ENCODE measurements around the gene CDC27. TPM values are rescaled to one million over a fixed set of nuclear protein-coding genes. Genes with fewer than 3 reads are reported as not detected.

Gene CDC27
- total RNA-seq, 1 experiment from 2014 or later, result 83.3 TPM

DNA sequence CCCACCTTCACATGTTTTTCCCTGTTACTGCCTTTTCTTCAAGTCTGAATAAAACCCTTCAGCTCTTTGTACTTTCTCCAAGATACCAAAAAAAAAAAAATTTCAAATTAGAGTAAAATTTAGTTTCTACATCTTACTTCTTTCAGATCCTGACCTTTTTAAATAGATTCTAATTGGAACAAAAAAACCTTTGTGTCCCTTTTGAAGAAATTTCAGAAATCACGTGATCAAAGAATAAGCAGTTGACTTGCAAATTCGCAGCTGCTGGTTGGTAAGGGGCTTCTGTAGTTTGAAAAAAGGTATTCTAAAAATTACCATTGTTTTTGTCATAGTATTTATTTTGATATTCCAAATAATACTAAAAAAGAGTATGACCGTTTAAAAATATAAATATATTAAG, 71.7 kb downstream of the CDC27 start:
- no peak overlapping the region for H3K27ac Mint-ChIP-seq
- ChIA-PET POLR2A (no interaction called here), CTCF (no interaction called here)
- H3K36me3 Mint-ChIP-seq, result peaks cover 22% of the 10 kb centered on the region
- H3K4me1 Mint-ChIP-seq, result peaks cover 20% of the 10 kb centered on the region
- no peaks in the 10 kb centered on the region for H3K27me3 Mint-ChIP-seq (ENCODE audit: low read depth)
- H3K4me3 Mint-ChIP-seq, result no peak overlapping the region
- H3K9me3 Mint-ChIP-seq, result no peaks in the 10 kb centered on the region
- TF ChIP-seq, protein P1, sequence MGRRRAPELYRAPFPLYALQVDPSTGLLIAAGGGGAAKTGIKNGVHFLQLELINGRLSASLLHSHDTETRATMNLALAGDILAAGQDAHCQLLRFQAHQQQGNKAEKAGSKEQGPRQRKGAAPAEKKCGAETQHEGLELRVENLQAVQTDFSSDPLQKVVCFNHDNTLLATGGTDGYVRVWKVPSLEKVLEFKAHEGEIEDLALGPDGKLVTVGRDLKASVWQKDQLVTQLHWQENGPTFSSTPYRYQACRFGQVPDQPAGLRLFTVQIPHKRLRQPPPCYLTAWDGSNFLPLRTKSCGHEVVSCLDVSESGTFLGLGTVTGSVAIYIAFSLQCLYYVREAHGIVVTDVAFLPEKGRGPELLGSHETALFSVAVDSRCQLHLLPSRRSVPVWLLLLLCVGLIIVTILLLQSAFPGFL (CRISPR knock-in tag; IDR thresholded peaks at IDR 0.05; ENCODE audit: borderline replicate concordance), result no peak
- TF ChIP-seq ZNF423 (CRISPR knock-in tag; IDR thresholded peaks at IDR 0.05) (no peak), NR2C2 (CRISPR knock-in tag; IDR thresholded peaks at IDR 0.05) (no peak), ZBTB21 (CRISPR knock-in tag; IDR thresholded peaks at IDR 0.05; ENCODE audit: borderline replicate concordance) (no peak), FOXP1 (CRISPR knock-in tag; IDR thresholded peaks at IDR 0.05; ENCODE audit: borderline replicate concordance) (no peak), ETV6 (CRISPR knock-in tag; IDR thresholded peaks at IDR 0.05) (no peak), ZNF219 (CRISPR knock-in tag; IDR thresholded peaks at IDR 0.05; ENCODE audit: borderline replicate concordance) (no peak), JAZF1 (CRISPR knock-in tag; IDR thresholded peaks at IDR 0.05) (no peak), GTF2I (CRISPR knock-in tag; conservative IDR thresholded peaks at IDR 0.05) (no peak), MXD4 (CRISPR knock-in tag; IDR thresholded peaks at IDR 0.05; ENCODE audit: borderline replicate concordance) (no peak)
- TF ChIP-seq, protein P2, sequence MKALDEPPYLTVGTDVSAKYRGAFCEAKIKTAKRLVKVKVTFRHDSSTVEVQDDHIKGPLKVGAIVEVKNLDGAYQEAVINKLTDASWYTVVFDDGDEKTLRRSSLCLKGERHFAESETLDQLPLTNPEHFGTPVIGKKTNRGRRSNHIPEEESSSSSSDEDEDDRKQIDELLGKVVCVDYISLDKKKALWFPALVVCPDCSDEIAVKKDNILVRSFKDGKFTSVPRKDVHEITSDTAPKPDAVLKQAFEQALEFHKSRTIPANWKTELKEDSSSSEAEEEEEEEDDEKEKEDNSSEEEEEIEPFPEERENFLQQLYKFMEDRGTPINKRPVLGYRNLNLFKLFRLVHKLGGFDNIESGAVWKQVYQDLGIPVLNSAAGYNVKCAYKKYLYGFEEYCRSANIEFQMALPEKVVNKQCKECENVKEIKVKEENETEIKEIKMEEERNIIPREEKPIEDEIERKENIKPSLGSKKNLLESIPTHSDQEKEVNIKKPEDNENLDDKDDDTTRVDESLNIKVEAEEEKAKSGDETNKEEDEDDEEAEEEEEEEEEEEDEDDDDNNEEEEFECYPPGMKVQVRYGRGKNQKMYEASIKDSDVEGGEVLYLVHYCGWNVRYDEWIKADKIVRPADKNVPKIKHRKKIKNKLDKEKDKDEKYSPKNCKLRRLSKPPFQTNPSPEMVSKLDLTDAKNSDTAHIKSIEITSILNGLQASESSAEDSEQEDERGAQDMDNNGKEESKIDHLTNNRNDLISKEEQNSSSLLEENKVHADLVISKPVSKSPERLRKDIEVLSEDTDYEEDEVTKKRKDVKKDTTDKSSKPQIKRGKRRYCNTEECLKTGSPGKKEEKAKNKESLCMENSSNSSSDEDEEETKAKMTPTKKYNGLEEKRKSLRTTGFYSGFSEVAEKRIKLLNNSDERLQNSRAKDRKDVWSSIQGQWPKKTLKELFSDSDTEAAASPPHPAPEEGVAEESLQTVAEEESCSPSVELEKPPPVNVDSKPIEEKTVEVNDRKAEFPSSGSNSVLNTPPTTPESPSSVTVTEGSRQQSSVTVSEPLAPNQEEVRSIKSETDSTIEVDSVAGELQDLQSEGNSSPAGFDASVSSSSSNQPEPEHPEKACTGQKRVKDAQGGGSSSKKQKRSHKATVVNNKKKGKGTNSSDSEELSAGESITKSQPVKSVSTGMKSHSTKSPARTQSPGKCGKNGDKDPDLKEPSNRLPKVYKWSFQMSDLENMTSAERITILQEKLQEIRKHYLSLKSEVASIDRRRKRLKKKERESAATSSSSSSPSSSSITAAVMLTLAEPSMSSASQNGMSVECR (CRISPR knock-in tag; IDR thresholded peaks at IDR 0.05; ENCODE audit: borderline replicate concordance), result no peak
- TF ChIP-seq, protein P3, sequence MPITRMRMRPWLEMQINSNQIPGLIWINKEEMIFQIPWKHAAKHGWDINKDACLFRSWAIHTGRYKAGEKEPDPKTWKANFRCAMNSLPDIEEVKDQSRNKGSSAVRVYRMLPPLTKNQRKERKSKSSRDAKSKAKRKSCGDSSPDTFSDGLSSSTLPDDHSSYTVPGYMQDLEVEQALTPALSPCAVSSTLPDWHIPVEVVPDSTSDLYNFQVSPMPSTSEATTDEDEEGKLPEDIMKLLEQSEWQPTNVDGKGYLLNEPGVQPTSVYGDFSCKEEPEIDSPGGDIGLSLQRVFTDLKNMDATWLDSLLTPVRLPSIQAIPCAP (CRISPR knock-in tag; IDR thresholded peaks at IDR 0.05), result no peak
- TF ChIP-seq, protein P4, sequence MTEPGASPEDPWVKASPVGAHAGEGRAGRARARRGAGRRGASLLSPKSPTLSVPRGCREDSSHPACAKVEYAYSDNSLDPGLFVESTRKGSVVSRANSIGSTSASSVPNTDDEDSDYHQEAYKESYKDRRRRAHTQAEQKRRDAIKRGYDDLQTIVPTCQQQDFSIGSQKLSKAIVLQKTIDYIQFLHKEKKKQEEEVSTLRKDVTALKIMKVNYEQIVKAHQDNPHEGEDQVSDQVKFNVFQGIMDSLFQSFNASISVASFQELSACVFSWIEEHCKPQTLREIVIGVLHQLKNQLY (CRISPR knock-in tag; IDR thresholded peaks at IDR 0.05), result no peak
- TF ChIP-seq, protein P5, sequence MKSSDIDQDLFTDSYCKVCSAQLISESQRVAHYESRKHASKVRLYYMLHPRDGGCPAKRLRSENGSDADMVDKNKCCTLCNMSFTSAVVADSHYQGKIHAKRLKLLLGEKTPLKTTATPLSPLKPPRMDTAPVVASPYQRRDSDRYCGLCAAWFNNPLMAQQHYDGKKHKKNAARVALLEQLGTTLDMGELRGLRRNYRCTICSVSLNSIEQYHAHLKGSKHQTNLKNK (CRISPR knock-in tag; IDR thresholded peaks at IDR 0.05), result no peak
- TF ChIP-seq, protein P6, sequence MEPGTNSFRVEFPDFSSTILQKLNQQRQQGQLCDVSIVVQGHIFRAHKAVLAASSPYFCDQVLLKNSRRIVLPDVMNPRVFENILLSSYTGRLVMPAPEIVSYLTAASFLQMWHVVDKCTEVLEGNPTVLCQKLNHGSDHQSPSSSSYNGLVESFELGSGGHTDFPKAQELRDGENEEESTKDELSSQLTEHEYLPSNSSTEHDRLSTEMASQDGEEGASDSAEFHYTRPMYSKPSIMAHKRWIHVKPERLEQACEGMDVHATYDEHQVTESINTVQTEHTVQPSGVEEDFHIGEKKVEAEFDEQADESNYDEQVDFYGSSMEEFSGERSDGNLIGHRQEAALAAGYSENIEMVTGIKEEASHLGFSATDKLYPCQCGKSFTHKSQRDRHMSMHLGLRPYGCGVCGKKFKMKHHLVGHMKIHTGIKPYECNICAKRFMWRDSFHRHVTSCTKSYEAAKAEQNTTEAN (CRISPR knock-in tag; IDR thresholded peaks at IDR 0.05), result no peak
- TF ChIP-seq, protein P7, sequence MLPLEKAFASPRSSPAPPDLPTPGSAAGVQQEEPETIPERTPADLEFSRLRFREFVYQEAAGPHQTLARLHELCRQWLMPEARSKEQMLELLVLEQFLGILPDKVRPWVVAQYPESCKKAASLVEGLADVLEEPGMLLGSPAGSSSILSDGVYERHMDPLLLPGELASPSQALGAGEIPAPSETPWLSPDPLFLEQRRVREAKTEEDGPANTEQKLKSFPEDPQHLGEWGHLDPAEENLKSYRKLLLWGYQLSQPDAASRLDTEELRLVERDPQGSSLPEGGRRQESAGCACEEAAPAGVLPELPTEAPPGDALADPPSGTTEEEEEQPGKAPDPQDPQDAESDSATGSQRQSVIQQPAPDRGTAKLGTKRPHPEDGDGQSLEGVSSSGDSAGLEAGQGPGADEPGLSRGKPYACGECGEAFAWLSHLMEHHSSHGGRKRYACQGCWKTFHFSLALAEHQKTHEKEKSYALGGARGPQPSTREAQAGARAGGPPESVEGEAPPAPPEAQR (CRISPR knock-in tag; IDR thresholded peaks at IDR 0.05), result no peak
- ATAC-seq (no peak), DNase-seq (ENCODE audit: low spot score) (no peak)

All from WTC11 (cell line).